C4-2B (cell line): ENCODE measurements around the gene ESYT1.

Experiments used
- H3K27ac ChIP-seq: fragments of 450-650 bp; 2 replicates; pipeline ENCODE4 v1.5.1; 2017
- ZFX ChIP-seq: fragments of 450-650 bp; IDR thresholded peaks from 2 replicates; pipeline ENCODE4 v1.6.1; 2017
- TF ChIP-seq, protein P1 (sequence below): fragments of 450-650 bp; conservative IDR thresholded peaks from 2 replicates; pipeline ENCODE4 v1.5.1; 2017; ENCODE audit warnings: mild to moderate bottlenecking

The ESYT1 gene

DNA sequence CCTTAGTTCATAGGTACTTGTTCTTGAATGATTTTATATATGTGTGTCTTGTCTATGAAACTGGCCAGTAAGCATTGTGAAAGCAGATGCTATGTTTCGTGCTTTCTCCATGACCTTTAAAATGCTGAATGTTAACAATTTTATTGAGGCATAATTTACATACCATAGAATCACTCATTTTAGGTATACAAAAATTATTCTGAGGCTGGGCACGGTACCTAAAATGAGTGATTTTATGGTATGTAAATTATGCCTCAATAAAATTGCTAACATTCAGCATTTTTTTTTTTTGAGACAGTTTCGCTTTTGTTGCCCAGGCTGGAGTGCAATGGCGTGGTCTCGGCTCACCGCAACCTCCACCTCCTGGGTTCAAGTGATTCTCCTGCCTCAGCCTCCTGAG lies 6.8 kb downstream of the ESYT1 start:
- no peak overlapping the region for H3K27ac ChIP-seq
- no peak for TF ChIP-seq ZFX
- TF ChIP-seq, protein P1, sequence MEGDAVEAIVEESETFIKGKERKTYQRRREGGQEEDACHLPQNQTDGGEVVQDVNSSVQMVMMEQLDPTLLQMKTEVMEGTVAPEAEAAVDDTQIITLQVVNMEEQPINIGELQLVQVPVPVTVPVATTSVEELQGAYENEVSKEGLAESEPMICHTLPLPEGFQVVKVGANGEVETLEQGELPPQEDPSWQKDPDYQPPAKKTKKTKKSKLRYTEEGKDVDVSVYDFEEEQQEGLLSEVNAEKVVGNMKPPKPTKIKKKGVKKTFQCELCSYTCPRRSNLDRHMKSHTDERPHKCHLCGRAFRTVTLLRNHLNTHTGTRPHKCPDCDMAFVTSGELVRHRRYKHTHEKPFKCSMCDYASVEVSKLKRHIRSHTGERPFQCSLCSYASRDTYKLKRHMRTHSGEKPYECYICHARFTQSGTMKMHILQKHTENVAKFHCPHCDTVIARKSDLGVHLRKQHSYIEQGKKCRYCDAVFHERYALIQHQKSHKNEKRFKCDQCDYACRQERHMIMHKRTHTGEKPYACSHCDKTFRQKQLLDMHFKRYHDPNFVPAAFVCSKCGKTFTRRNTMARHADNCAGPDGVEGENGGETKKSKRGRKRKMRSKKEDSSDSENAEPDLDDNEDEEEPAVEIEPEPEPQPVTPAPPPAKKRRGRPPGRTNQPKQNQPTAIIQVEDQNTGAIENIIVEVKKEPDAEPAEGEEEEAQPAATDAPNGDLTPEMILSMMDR, result no peak

DNA sequence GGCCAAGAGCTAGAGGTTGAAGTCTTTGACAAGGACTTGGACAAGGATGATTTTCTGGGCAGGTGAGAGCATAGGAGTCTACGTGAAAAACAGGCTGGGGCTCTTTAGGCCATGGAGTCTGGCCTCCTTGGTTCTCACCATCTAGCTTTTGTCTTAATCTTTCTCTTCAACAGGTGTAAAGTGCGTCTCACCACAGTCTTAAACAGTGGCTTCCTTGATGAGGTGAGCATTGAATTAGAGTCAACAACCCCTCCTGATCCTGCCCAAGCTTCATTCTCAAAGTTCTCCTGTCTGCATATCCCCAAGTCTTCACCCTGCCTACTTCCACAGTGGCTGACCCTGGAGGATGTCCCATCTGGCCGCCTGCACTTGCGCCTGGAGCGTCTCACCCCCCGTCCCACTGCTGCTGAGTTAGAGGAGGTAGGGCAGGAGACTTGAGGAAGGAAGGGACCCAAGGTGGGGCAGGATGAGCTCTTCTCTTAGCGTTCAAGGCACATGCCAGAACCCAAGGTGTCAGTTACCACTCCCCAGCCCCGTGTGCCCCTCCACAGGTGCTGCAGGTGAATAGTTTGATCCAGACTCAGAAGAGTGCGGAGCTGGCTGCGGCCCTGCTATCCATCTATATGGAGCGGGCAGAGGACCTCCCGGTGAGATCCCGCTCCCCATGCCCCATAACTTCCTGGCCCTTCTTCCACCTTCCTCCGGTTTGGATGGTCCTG lies 9.9 kb downstream of the ESYT1 start:
- H3K27ac ChIP-seq, result no peak overlapping the region
- TF ChIP-seq, protein P1, result no peak
- TF ChIP-seq ZFX, result no peak

DNA sequence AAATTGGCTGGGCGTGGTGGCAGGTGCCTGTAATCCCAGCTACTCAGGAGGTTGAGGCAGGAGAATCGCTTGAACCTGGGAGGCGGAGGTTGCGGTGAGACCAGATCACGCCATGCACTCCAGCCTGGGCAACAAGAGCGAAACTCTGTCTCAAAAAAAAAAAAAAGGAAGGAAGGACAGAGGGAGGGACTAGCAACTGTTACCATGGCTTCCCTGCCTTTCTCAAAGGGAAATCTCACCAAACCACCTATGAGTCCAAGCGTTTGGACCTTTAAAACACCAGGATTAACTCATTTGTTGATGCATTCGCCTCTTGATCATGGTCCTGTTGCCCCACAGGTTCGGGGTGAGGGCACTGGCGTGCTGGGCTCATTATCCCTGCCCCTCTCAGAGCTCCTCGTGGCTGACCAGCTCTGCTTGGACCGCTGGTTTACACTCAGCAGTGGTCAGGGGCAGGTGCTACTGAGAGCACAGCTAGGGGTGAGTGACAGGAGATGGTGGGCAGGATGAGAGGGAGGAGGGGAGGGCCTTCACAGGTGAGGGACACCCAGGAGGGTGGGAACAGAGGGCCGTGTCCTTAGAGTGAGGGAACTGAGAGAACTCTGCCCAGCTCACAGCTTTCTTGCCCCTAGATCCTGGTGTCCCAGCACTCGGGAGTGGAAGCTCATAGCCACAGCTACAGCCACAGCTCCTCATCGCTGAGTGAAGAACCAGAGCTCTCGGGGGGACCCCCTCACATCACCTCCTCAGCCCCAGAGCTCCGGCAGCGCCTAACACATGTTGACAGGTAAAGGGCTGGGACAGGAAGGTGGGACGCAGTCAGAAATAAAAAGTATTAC lies 14.1 kb downstream of the ESYT1 start:
- no peak overlapping the region for H3K27ac ChIP-seq
- no peak for TF ChIP-seq ZFX
- TF ChIP-seq, protein P1, result no peak

DNA sequence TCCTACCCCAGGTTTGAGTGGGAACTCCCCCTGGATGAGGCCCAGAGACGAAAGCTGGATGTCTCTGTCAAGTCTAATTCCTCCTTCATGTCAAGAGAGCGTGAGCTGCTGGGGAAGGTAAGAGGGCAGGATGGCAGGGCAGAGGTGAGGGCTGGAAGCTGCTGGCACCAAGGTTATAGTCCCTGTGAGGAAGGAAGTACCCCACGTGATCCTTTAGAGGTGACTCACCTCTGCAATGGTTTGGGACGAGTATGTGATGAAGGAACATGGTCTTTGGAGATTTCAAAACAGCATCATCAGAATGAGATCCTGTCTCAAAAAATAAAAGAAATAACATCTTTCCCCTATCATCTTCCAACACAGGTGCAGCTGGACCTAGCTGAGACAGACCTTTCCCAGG lies 15.2 kb downstream of the ESYT1 start:
- no peak overlapping the region for H3K27ac ChIP-seq
- no peak for TF ChIP-seq ZFX
- TF ChIP-seq, protein P1, result no peak

DNA sequence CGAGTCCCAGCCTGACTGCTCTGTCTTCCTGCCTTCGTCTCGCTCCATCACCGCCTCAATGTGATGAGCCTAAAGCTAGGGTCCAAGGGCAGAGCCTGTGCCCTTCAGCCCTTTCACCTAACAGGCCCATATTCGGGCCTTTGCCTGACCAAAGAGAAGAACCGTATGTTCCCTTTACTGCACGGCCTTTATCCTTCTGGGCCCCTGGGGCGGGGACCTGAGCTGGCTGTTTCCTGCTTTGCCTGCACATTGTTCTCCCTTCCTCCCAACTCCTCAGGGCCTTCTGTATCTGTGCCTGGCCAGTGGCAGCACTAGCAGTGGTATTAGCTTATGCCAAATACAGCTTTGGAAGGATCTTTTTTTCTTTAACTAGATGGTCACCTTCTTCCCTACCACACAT lies 15.8 kb downstream of the ESYT1 start:
- H3K27ac ChIP-seq, result no peak overlapping the region
- TF ChIP-seq, protein P1, result no peak
- no peak for TF ChIP-seq ZFX

DNA sequence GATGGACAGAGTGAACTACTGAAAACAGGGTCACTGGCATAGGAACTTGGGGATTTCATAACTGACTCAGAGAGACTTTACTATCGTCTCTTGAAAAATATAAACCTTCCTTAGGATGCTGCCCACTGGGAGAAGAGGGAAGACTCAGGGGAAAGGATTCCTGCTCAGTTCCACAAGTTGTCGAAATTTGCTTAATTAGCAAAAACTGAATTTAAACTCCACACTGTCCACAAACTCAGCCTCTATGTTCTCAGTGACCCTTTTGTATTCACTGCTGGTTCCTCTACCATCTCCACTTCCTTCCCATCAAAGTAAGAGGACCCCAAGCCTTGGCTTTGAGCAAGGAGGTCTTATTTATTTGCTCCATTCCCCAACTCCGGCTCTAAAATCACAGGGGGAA lies 17.1 kb downstream of the ESYT1 start:
- H3K27ac ChIP-seq, result no peak overlapping the region
- TF ChIP-seq ZFX, result no peak
- TF ChIP-seq, protein P1, result no peak
